Nephron progenitor cell (in vitro differentiated cells): Measurements from ENCODE around the gene CHST13.

Experiments
- DNase-seq: peaks from one replicate; pipeline ENCODE4 v3.0.0; 2021
- H3K27ac Mint-ChIP-seq: 2 replicates; pipeline ENCODE4 v1.8.0; 2021; ENCODE audit warnings: mild to moderate bottlenecking, moderate library complexity, mixed read lengths
- H3K27me3 Mint-ChIP-seq: 2 replicates; pipeline ENCODE4 v1.8.0; 2021; ENCODE audit warnings: mild to moderate bottlenecking, low read depth, mixed read lengths; ENCODE audit not compliant: poor library complexity
- H3K36me3 Mint-ChIP-seq: 2 replicates; pipeline ENCODE4 v1.8.0; 2021; ENCODE audit warnings: low read depth, mixed read lengths
- H3K4me1 Mint-ChIP-seq: 2 replicates; pipeline ENCODE4 v1.8.0; 2021; ENCODE audit warnings: mixed read lengths
- H3K4me3 Mint-ChIP-seq: 2 replicates; pipeline ENCODE4 v1.8.0; 2021; ENCODE audit warnings: mild to moderate bottlenecking, moderate library complexity, mixed read lengths
- H3K9me3 Mint-ChIP-seq: 2 replicates; pipeline ENCODE4 v1.8.0; 2021; ENCODE audit warnings: mild to moderate bottlenecking, moderate library complexity, mixed read lengths
- TF ChIP-seq, protein P1 (sequence below): fragments of 200-600 bp; sonication (generic); IDR thresholded peaks from 2 replicates; pipeline ENCODE4 v1.5.0; 2021; ENCODE audit warnings: antibody characterized with exemption

The CHST13 gene

GRCh38 chr3:126522363-126522788 is 1.6 kb upstream of the CHST13 start:
- TF ChIP-seq, protein P1, sequence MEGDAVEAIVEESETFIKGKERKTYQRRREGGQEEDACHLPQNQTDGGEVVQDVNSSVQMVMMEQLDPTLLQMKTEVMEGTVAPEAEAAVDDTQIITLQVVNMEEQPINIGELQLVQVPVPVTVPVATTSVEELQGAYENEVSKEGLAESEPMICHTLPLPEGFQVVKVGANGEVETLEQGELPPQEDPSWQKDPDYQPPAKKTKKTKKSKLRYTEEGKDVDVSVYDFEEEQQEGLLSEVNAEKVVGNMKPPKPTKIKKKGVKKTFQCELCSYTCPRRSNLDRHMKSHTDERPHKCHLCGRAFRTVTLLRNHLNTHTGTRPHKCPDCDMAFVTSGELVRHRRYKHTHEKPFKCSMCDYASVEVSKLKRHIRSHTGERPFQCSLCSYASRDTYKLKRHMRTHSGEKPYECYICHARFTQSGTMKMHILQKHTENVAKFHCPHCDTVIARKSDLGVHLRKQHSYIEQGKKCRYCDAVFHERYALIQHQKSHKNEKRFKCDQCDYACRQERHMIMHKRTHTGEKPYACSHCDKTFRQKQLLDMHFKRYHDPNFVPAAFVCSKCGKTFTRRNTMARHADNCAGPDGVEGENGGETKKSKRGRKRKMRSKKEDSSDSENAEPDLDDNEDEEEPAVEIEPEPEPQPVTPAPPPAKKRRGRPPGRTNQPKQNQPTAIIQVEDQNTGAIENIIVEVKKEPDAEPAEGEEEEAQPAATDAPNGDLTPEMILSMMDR: peak; percentile 94
- no peaks in the 10 kb centered on the region for H3K36me3 Mint-ChIP-seq
- no peak overlapping the region for H3K4me3 Mint-ChIP-seq
- H3K9me3 Mint-ChIP-seq: no peaks in the 10 kb centered on the region
- DNase-seq: peak; percentile 78
- H3K27ac Mint-ChIP-seq: no peak overlapping the region
- peaks cover 50% of the 10 kb centered on the region for H3K27me3 Mint-ChIP-seq
- H3K4me1 Mint-ChIP-seq: peaks cover 7% of the 10 kb centered on the region

GRCh38 chr3:126524429-126524988 is 554 bp downstream of the CHST13 start:
- no peak for DNase-seq
- peak overlapping the region; percentile 78 for H3K4me3 Mint-ChIP-seq
- peaks cover 47% of the 10 kb centered on the region for H3K27me3 Mint-ChIP-seq
- no peaks in the 10 kb centered on the region for H3K36me3 Mint-ChIP-seq
- H3K9me3 Mint-ChIP-seq: no peaks in the 10 kb centered on the region
- TF ChIP-seq, protein P1: no peak
- H3K4me1 Mint-ChIP-seq: peaks cover 5% of the 10 kb centered on the region
- H3K27ac Mint-ChIP-seq: no peak overlapping the region

DNA sequence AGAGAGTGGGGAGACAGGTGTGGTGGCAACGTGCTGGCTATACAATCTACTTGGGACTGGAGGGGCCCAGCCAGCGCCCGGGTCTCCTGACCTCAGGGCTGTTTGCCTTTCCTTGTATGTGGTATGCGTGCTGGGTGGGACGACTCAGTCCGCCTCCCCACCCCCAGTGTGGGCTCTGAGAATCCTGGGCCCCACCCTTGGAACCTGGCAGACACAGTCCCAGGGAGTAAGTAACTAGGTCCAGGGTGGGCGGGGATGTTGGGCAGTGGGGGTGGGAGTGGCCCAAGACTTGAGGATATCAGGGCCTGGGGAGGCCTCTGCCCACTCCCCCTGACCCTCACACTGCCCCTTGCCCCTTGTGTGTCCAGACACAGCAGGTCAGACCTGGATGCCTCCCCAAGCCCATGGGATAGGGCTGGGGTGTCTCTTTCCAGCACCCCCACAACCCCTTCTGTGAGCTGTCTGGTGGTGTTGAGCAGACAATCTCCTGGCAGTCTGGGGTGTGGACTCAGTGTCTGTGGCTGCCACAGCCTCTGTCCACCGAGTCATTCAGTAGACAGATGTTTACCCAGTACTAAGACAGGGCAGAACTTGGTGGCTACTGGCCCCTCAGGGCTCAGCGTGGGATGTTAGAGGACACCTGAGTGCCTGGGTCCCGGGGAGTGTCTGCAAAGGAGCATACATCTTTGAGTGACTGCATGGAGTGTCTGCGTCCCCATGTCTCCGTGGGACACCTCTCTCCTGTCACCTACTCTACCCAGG is 1.3 kb downstream of the CHST13 start:
- TF ChIP-seq, protein P1: no peak
- Mint-ChIP-seq H3K27me3 (peaks cover 48% of the 10 kb centered on the region), H3K27ac (no peak overlapping the region), H3K4me3 (peak overlapping the region; percentile 78), H3K4me1 (peaks cover 5% of the 10 kb centered on the region), H3K9me3 (no peaks in the 10 kb centered on the region), H3K36me3 (no peaks in the 10 kb centered on the region)
- no peak for DNase-seq

DNA sequence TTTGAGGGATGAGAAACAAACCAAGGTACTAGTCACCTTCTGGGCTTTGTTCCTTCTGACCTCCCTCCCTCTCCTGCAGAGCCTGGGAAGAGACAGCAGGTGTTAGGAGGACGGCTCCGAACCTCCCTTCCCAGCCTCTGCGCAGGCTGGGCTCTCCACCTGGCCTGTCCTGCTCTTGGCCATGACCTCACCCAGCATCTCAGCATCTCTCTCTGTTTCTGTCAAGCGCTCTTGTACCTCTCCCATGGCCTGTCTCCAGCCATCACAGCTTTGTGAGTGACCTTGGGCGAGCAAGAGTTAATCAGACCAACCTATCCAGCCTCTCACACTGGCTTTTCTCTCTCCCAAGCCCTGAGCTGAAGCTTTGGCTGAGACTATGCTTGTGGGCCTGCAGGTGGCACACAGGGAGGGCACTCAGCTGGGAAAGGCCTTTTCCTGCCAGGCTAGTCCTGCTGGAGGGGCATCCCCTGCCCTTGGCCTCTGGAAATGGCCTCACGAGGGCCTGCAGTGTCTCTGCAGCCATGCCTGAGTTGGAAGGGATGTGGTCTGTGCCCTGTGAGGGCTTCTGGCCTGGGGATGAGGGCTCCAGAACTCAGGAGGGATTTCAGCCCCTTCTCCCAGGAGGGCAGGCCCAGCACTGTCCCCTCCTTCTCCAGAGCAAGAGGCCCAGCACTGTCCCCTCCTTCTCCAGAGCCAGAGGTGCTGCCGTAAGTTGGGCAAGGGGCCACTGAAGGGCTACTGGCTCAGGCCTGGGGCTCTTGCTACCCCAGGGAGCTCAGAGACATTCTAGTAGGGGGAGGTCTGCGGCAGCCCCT is 2.1 kb downstream of the CHST13 start:
- no peaks in the 10 kb centered on the region for H3K9me3 Mint-ChIP-seq
- peaks cover 5% of the 10 kb centered on the region for H3K4me1 Mint-ChIP-seq
- H3K27ac Mint-ChIP-seq: no peak overlapping the region

DNA sequence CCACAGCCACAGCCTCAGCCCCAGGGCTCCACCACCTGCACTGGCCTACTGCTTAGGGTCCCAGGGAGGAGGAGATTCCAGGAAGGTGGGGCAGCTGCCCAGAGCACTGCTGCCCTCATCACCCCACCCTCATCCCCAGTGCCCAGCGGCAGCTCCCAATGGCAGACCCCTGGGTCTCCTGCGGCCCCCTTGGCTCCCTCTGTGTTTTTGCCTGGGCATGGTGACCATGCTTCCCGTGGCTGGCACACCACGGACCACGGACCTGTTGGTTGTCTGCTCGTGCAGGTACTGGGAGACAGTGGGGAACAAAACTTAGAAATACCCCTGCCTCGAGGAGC is 2.7 kb downstream of the CHST13 start:
- no peaks in the 10 kb centered on the region for H3K36me3 Mint-ChIP-seq
- TF ChIP-seq, protein P1: no peak
- no peak for DNase-seq
- no peaks in the 10 kb centered on the region for H3K9me3 Mint-ChIP-seq
- no peak overlapping the region for H3K4me3 Mint-ChIP-seq
- peaks cover 48% of the 10 kb centered on the region for H3K27me3 Mint-ChIP-seq
- H3K4me1 Mint-ChIP-seq: peaks cover 5% of the 10 kb centered on the region
- H3K27ac Mint-ChIP-seq: no peak overlapping the region

More for the DNA sequence above, 2.1 kb downstream of the CHST13 start:
- peaks cover 48% of the 10 kb centered on the region for H3K27me3 Mint-ChIP-seq
- DNase-seq: no peak
- no peaks in the 10 kb centered on the region for H3K36me3 Mint-ChIP-seq
- TF ChIP-seq, protein P1: no peak
- H3K4me3 Mint-ChIP-seq: peak overlapping the region; percentile 36
